Mucosa of stomach (tissue), 1 donor: Measurements from ENCODE around the gene REEP1.
A peak's percentile ranks its signal among the peaks of the same experiment; 100 is the strongest.
"Not testable (repeated sequence)": the region's sequence is repeated elsewhere in the genome, so short reads cannot be mapped to it uniquely, and the experiment has no call there.

Experiments used
- H3K27me3 ChIP-seq: one replicate; pipeline ENCODE4 v1.7.0; 2013; ENCODE audit warnings: mild to moderate bottlenecking, low read length; ENCODE audit not compliant: control insufficient read depth, insufficient read depth
- H3K36me3 ChIP-seq: one replicate; pipeline ENCODE4 v1.7.0; 2013; ENCODE audit warnings: low read length; ENCODE audit not compliant: control insufficient read depth, insufficient read depth
- H3K4me1 ChIP-seq: one replicate; pipeline ENCODE4 v1.7.0; 2013; ENCODE audit warnings: mild to moderate bottlenecking, low read length; ENCODE audit not compliant: control insufficient read depth, insufficient read depth
- H3K4me3 ChIP-seq: one replicate; pipeline ENCODE4 v1.7.0; 2013; ENCODE audit warnings: low read length
- H3K9ac ChIP-seq: one replicate; pipeline ENCODE4 v1.7.0; 2013; ENCODE audit warnings: mild to moderate bottlenecking, low read length, moderate library complexity
- H3K9me3 ChIP-seq: one replicate; pipeline ENCODE4 v1.7.0; 2013; ENCODE audit warnings: mild to moderate bottlenecking, low read length, moderate library complexity; ENCODE audit not compliant: control insufficient read depth
- donor health status: Pancreatic carcinoma.

REEP1 gene

GRCh38 chr2:86211033-86211795 is 126.2 kb downstream of the REEP1 start:
- Histone ChIP-seq H3K9ac (no peak overlapping the region), H3K36me3 (no peaks in the 10 kb centered on the region), H3K27me3 (no peaks in the 10 kb centered on the region), H3K4me1 (peaks cover 32% of the 10 kb centered on the region), H3K9me3 (no peaks in the 10 kb centered on the region), H3K4me3 (no peak overlapping the region)

- H3K4me1 ChIP-seq, result no peaks in the 10 kb centered on the region
Observed at GRCh38 chr2:86204458-86204857, 133.0 kb downstream of the REEP1 start.

GRCh38 chr2:86203614-86204013 is 133.8 kb downstream of the REEP1 start:
- no peaks in the 10 kb centered on the region for H3K4me1 ChIP-seq
- H3K4me3 ChIP-seq, result no peak overlapping the region
- H3K9me3 ChIP-seq, result no peaks in the 10 kb centered on the region
- no peaks in the 10 kb centered on the region for H3K36me3 ChIP-seq
- no peak overlapping the region for H3K9ac ChIP-seq
- H3K27me3 ChIP-seq, result no peaks in the 10 kb centered on the region

More at GRCh38 chr2:86204458-86204857, 133.0 kb downstream of the REEP1 start:
- Histone ChIP-seq H3K36me3 (no peaks in the 10 kb centered on the region), H3K9me3 (no peaks in the 10 kb centered on the region), H3K9ac (no peak overlapping the region), H3K4me3 (no peak overlapping the region), H3K27me3 (no peaks in the 10 kb centered on the region)

DNA sequence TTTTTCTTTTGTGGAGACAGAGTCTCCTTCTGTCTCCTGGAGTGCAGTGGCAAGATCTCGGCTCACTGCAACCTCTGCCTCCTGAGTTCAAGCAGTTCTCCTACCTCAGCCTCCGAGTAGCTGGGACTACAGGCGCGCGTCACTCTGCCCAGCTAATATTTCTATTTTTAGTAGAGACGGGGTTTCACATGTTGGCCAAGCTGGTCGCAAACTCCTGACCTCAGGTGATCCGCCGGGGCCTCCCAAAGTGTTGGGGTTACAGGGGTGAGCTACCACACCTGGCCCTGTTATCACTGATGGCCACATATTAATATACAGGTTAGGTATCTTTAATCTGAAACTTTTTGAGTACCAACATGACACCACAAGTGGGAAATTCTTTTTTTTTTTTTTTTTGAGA is 134.7 kb downstream of the REEP1 start:
- H3K4me1 ChIP-seq, result no peaks in the 10 kb centered on the region
- H3K36me3 ChIP-seq, result no peaks in the 10 kb centered on the region
- H3K4me3 ChIP-seq, result no peak overlapping the region
- no peak overlapping the region for H3K9ac ChIP-seq
- H3K9me3 ChIP-seq, result no peaks in the 10 kb centered on the region
- H3K27me3 ChIP-seq, result no peaks in the 10 kb centered on the region

GRCh38 chr2:86202336-86202692 is 135.1 kb downstream of the REEP1 start:
- no peaks in the 10 kb centered on the region for H3K27me3 ChIP-seq
- no peak overlapping the region for H3K4me3 ChIP-seq
- no peak overlapping the region for H3K9ac ChIP-seq

GRCh38 chr2:86201671-86202335 is 135.6 kb downstream of the REEP1 start:
- H3K4me3 ChIP-seq, result no peak overlapping the region
- H3K9me3 ChIP-seq, result no peaks in the 10 kb centered on the region
- no peaks in the 10 kb centered on the region for H3K36me3 ChIP-seq
- H3K27me3 ChIP-seq, result no peaks in the 10 kb centered on the region
- H3K9ac ChIP-seq, result no peak overlapping the region
- H3K4me1 ChIP-seq, result no peaks in the 10 kb centered on the region

More at GRCh38 chr2:86202336-86202692, 135.1 kb downstream of the REEP1 start:
- Histone ChIP-seq H3K9me3 (no peaks in the 10 kb centered on the region), H3K4me1 (no peaks in the 10 kb centered on the region), H3K36me3 (no peaks in the 10 kb centered on the region)

GRCh38 chr2:86200564-86200963 is 136.9 kb downstream of the REEP1 start:
- H3K9me3 ChIP-seq, H3K9ac ChIP-seq, H3K4me1 ChIP-seq, H3K27me3 ChIP-seq, H3K36me3 ChIP-seq, H3K4me3 ChIP-seq: not testable (repeated sequence)

DNA sequence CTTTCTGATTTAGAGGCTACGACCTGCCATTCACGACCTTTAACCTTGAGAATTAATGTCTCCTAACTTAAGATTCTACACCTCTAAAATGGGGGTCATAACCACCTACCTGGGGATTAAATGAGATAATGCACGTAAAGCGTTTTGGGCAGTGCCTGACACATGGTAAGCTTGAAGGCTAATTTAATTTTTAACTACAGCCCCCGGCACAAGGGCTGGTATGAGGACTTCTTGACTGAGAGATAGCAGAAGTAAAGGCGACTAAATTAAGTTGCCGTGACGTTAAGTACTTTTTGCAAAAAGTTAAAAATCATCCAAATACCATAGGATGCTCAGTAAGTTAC is 137.6 kb downstream of the REEP1 start:
- peak overlapping the region; percentile 74 for H3K9ac ChIP-seq
- no peaks in the 10 kb centered on the region for H3K27me3 ChIP-seq
- peak overlapping the region; percentile 62 for H3K4me3 ChIP-seq
- H3K9me3 ChIP-seq, result no peaks in the 10 kb centered on the region
- no peaks in the 10 kb centered on the region for H3K4me1 ChIP-seq
- H3K36me3 ChIP-seq, result no peaks in the 10 kb centered on the region

- H3K9ac ChIP-seq, result peak overlapping the region; percentile 84
- H3K4me1 ChIP-seq, result peaks cover 9% of the 10 kb centered on the region
- peak overlapping the region; percentile 72 for H3K4me3 ChIP-seq
- no peaks in the 10 kb centered on the region for H3K27me3 ChIP-seq
- H3K36me3 ChIP-seq, result no peaks in the 10 kb centered on the region
- H3K9me3 ChIP-seq, result no peaks in the 10 kb centered on the region
Observed at GRCh38 chr2:86195808-86196387, 141.5 kb downstream of the REEP1 start.

GRCh38 chr2:86195055-86195807 is 142.2 kb downstream of the REEP1 start, which contains the start of gene IMMT:
Gene IMMT, minus strand, starts transcription at chr2:86195462. Its CDS starts 80 bp downstream, at chr2:86195382.
- H3K9me3 ChIP-seq, result no peaks in the 10 kb centered on the region
- H3K4me1 ChIP-seq, result peaks cover 9% of the 10 kb centered on the region
- no peaks in the 10 kb centered on the region for H3K27me3 ChIP-seq
- peak within 1 kb of the TSS; percentile 84 for H3K9ac ChIP-seq
- H3K4me3 ChIP-seq, result peak within 1 kb of the TSS; percentile 72
- H3K36me3 ChIP-seq, result no peaks in the 10 kb centered on the region

DNA sequence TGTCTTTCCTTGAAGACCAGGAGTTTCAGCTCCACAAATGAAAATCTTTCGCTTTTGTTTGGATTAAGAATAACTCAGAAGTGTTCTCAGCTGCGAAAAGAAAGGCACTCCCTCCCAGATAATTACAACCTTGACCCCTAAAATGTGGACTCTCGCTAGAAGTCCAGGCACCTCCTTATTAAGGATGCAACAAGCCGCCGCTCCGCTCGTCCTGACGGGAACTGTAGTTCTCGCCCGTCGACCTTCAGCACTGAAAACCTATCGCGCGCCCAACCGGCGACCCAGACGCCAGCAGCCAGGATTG is 142.7 kb downstream of the REEP1 start:
- Histone ChIP-seq H3K9me3 (no peaks in the 10 kb centered on the region), H3K9ac (peak overlapping the region; percentile 84), H3K4me1 (peaks cover 9% of the 10 kb centered on the region), H3K4me3 (peak overlapping the region; percentile 72), H3K27me3 (no peaks in the 10 kb centered on the region), H3K36me3 (no peaks in the 10 kb centered on the region)
